Cerebellar cortex (tissue), 1 donor: ENCODE data around the gene BMP6.

Experiments used
- DNase-seq: peaks from one replicate; pipeline ENCODE4 v3.0.0-alpha.2; 2015; ENCODE audit warnings: low spot score

Gene BMP6

DNA sequence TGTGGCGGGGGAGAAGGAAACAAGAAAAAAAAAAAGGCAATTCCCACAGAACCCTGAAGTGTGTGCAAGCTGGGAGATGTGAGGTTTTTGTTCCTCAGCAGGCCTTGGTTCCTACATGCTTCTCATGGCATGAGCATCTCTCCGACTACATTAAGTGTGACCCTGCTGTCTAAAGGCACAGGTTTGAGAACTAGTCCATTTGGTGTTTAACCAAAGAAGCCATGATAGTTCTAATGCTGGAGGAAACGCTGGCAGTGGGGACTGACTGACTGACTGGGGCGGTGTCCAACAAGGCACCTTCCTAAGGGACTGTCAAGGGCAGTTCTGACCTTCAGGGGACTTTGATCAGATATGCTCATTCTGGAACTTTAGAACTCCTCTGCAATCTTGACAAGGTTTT lies 180.8 kb downstream of the BMP6 start:
- no peak for DNase-seq

- DNase-seq = no peak
Measured at GRCh38 chr6:7907159-7907558, 181.3 kb downstream of the BMP6 start.

- peak; percentile 18 for DNase-seq
Measured at GRCh38 chr6:7909323-7910276, 183.7 kb downstream of the BMP6 start.

DNA sequence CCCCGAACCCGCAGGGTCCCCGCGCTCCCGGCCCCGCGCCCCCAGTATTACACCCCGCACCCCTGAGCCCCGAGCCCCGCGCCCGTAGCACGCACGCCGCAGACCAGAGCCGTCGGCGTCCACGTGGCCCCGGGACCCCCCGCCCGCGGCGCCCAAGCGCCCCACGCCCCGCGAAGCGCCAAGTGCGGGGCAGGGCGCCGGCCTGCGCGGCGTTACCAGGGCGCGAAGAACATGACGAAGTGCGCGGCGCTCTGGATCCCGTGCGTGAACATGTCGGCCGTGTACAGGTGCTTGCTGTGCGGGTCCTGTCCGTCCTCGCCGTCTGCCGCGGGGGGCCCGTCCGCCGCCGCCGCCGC lies 184.4 kb downstream of the BMP6 start:
- no peak for DNase-seq

- DNase-seq = peak; percentile 53
Measured at GRCh38 chr6:7910654-7911344, 184.9 kb downstream of the BMP6 start, which contains the start of gene TXNDC5. Gene TXNDC5, minus strand, starts transcription at chr6:7910788. Its CDS starts 12 bp downstream, at chr6:7910776.

- DNase-seq = peak; percentile 11
Measured at GRCh38 chr6:7911345-7911725, 185.4 kb downstream of the BMP6 start.

DNA sequence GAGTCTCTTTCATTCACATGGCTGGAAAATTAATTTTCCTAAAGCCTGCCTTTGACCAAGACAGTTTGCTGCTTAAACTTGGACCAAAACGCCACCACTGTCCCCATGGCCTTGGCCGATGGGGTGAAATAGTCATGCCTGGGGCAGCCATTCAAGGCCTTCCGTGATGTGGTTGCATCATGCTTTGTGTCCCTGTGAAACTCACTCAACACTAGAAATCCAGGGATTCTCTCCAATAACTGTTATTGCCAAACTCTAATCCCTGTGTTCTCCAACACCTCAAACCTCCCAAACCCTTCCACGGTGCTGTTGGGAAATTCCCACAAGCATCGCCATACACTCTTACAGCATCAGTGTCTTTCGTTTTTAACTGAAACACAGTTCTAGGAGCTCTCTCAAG lies 186.1 kb downstream of the BMP6 start:
- no peak for DNase-seq

DNA sequence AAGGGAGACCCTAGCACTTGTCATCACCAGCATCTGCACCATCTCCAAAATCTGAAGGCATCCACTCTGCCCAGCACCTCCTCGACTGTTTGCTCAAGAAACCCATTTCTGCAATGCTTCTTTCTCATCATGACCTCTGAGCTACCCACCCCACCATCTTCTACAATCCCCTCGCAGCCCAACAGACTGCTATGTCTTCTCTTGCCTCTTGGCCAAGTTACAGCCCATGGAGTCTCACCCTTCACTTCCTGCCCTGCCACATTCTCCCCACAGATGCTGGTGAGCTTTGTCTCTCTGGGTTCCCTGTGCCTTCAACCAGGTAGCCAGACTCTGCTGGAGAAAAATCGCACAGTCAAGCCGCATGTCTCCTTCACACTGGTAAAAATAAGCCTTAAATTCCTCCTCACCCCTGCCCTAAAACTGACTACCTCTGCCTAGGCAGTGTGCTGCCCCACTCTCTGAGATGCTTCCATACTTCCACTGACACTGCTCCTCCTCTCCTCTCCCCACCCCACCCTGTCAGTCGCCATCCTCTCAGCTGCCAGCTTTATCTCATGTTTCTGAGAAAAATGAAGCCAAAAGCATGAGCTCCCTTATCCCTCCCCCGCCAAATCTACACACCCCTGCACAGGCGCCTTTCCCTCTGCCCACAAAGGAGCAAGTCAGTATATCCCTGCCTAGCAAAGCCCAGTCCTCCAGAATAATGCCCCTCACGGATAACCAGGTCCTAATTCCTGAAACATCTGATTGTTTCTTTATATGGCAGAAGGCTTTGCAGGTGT lies 187.0 kb downstream of the BMP6 start:
- no peak for DNase-seq

- DNase-seq = no peak
Measured at GRCh38 chr6:7914311-7914710, 188.4 kb downstream of the BMP6 start.

DNA sequence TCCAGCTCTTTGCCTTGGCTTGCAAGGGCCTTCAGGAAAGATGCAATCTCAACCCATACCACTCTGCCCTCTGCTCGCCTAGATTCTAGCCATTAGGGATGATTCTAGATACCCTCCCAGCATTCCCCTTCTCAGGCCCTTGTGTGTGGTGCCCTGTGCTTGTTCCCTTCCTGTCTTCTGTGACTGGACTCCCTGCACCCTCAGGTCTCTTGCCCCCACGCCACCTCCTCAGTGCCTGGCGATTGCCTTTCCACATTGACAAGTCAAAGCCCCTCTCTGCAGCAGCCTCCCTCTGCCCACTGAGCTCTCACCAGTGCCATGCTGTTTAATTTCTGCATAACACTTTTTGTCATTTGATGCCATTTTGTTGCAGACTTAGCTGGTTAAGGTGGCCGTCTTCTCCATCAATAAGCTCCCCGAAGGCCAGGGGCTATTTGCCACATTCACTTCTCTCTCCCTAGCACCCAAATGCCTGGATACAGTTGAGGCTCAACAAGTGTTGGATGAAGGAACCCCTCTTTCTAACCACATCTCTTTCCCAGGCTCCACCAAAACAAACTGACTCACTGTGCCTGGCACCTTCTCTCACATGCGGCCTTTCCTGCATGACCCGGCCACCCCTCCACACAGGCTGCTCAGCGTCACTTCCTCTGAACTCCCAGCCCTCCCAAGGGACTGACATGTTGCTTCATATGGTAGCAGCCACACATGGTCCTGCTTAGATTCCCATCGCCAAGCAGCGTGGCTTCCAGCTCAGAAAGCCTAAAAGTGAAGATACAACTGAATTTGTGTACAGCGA lies 189.3 kb downstream of the BMP6 start:
- DNase-seq = no peak

- DNase-seq = no peak
Measured at GRCh38 chr6:7916959-7917358, 191.1 kb downstream of the BMP6 start.

GRCh38 chr6:7917729-7918128 lies 191.8 kb downstream of the BMP6 start:
- no peak for DNase-seq

DNA sequence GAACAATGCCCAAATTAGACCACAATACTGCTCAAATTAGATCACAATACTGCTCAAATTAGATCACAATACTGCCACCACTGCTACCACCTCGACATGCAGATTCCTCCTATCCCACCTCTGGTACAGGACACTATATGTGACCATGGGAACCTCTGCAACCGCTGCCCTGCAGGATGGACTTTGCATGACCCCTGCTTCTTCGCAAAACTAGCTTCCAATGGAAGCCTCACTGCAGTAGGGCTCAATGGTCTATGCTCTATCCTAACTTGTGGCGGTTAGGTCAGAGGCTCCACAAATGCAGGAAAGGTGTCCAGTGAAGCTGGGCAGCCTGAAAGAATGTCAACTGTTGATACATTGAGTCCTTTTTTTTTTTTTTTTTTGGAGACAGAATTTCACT lies 192.5 kb downstream of the BMP6 start:
- no peak for DNase-seq

GRCh38 chr6:7919871-7920270 lies 194.0 kb downstream of the BMP6 start:
- no peak for DNase-seq

DNA sequence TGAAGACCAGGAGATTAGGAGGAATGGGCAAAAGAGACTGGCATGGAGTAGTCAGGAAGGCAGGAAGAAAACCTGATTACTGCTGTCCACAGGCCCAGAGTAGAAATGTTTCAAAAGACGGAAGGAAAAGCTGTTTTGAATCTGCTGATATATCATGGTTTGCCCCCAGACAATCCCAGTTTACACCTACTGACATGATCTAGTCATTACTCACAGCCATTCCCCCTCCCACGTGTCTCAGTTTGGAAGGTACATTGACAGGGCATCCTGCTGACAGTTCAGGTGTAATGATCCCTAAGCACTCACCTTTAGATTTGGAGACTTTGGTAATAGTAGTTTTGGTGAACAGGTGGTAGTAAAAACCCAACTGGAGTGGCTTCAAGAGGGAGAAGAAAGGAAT lies 194.5 kb downstream of the BMP6 start:
- no peak for DNase-seq

GRCh38 chr6:7921046-7921445 lies 195.1 kb downstream of the BMP6 start:
- DNase-seq = no peak

DNA sequence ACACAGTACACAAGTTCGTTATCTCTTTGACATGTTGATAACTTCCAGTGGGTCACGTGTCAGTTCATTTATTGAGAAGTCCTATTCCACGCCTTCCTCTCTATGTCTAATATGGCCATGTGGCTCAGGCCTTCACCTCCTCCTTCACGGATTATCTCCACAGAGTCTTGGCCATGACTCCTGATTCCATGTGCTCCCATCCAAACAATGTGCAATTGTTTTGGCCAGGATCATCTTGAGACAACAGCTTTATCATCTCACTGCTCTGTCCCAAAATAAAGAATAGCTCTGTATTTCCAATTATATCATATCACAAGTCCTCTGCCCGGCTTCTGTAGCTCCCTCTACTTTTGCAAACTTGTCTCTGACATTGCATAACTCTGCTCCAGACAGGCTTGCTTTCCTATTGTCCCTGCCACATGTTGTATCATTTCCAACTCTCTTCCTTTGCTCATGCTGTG lies 195.8 kb downstream of the BMP6 start:
- DNase-seq = no peak

- DNase-seq = no peak
Measured at GRCh38 chr6:7922596-7922995, 196.7 kb downstream of the BMP6 start.

DNA sequence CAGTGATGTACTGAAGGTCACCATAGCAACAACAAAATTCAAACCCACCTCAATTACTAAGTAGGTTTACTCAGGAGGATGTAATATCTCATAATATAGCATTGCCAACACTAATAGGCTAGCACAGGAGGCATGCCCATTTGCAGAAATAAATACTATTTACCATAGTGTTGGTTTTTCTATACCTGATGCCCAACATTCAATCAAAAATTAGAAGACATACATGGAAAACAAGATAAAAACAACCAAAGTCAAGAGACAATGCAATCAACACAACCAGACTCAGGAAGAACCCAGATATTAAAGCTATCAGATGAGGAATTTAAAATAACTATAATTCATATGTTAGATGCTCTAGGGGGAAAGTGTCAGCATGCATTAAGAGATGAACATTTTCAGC lies 199.0 kb downstream of the BMP6 start:
- DNase-seq = no peak
